GM12875 (cell line): ENCODE results near the gene LRP2.

ENCODE experiments used
- H3K4me3 ChIP-seq: one replicate; pipeline ENCODE4 v1.5.1; 2011; ENCODE audit warnings: low read depth, low read length, control low read depth
- CTCF ChIP-seq: IDR thresholded peaks from 2 replicates; pipeline ENCODE4 v1.5.1; 2011; ENCODE audit warnings: low read depth, mild to moderate bottlenecking, control low read depth, inconsistent platforms, low read length, moderate library complexity, borderline replicate concordance; ENCODE audit not compliant: insufficient read depth

Gene LRP2

DNA sequence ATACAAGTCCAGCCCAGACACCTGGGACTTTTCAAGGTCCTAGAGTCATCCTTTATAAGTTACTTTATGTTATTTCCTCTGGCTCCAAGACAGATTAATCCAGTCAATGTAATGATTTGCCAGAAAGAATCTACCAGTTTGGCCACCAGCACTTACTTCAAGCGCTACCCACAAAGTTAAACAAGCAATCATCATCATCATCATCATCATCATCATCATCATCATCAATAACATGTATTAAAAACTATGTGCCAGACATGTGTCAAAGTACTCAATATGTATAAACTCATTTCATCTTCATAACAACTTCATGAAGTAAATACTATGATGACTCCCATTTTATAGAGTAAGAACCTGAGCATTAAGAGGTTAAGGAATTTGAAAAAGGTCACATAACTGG lies 64.3 kb downstream of the LRP2 start:
- no peak for TF ChIP-seq CTCF

GRCh38 chr2:169294001-169294675 lies 68.2 kb downstream of the LRP2 start:
- no peak for TF ChIP-seq CTCF
- no peak overlapping the region for H3K4me3 ChIP-seq

More for the DNA sequence above, 64.3 kb downstream of the LRP2 start:
- no peak overlapping the region for H3K4me3 ChIP-seq

- TF ChIP-seq CTCF: no peak
- no peak overlapping the region for H3K4me3 ChIP-seq
These were observed 70.8 kb downstream of the LRP2 start for GRCh38 chr2:169291517-169291916.

DNA sequence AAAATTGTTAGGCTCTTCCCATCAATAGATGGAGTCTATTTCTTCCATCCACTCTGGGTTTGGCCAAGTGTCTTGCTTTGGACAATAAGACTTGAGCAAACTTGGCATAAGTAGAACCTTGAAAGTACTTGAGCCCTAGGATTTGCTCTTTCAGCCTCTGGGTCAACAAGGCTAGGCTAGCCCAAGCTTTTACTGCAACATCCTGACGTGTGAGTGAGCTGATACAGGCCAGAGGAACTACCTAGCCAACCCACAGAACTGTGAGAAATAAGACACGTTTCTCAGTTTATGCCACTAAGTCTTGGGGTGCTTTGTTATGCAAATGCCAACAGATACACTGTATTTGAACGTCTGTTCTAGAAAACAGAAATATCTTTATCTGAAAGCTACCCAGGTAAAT lies 71.9 kb downstream of the LRP2 start:
- H3K4me3 ChIP-seq: no peak overlapping the region
- no peak for TF ChIP-seq CTCF

DNA sequence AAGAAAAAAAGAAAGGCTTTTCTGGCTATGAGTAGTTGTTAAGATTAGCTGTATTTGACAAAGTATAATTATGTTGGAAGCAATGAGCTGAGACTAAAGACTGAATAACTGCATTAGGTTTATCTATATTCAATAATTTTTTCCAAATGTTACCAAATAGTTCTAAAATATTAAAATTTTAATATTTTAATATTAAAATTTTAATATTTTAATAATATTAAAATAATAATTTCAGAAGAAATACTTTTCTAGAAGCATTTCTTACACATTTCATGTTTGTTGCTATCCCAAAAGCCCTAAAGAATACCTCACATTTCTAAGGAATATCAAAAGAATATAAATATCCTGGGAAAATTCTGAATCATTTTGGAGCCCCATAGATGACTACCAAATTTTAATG lies 74.7 kb downstream of the LRP2 start:
- no peak overlapping the region for H3K4me3 ChIP-seq
- no peak for TF ChIP-seq CTCF

DNA sequence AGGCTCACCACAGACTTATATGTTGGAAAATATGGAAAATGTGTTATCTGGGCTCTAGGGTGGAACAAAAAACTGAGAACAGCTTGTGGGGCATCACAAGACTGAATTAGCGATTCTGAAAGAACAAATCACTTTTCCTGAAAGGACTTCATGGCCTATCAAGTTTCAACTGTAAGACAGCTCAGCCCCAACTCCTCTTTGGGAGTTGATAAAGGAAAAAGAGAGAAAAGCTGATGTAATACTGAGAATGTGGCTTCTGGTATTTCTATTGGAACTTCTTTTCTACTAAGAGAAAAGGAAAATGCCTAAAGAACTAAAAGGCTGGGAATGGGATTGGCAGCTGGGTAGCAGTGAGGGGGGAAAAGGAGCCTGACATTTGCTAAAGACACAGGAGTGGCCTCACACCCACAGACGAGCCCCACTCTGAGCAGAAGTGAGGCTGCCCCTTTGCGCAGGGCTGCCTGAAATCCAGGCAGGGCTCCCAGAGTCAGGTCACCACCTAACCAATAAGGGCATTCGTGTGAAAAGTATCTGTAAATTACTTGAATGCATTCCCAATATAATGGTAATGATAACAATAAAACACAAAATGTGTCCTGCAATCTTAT lies 75.6 kb downstream of the LRP2 start:
- TF ChIP-seq CTCF: no peak
- no peak overlapping the region for H3K4me3 ChIP-seq
